Measurements from ENCODE around the gene BCAP29. TPM values are rescaled to one million over a fixed set of nuclear protein-coding genes. Genes with fewer than 3 reads are reported as not detected.

BCAP29 gene
- total RNA-seq, 1 experiment from 2014 or later: 43.2 TPM

GRCh38 chr7:107641676-107642075 is 61.6 kb downstream of the BCAP29 start:
- CTCF ChIA-PET: no interaction called here
- no peaks in the 10 kb centered on the region for H3K27me3 ChIP-seq (ENCODE audit: insufficient read depth, low read length)
- no peaks in the 10 kb centered on the region for H3K9me3 ChIP-seq (ENCODE audit: control insufficient read depth in 1 of 2, insufficient read depth in 1 of 2, low read depth in 1 of 2, low read length in 2 of 2)
- POLR2A ChIA-PET: no interaction called here
- RAD21 ChIA-PET (ENCODE audit: low non-redundant PET in 1 of 2, low total read pairs in 2 of 2, uncharacterized antibody in 2 of 2, unreplicated experiment in 2 of 2): no interaction called here
- H3K27ac ChIP-seq (ENCODE audit: low read depth, low read length): no peak overlapping the region
- H3K4me3 ChIP-seq (replicated peaks in 1 of 2; ENCODE audit: low read depth in 1 of 2, low read length in 2 of 2): no peak overlapping the region
- H3K4me1 ChIP-seq (ENCODE audit: control insufficient read depth in 1 of 2, insufficient read depth in 2 of 2, low read length in 2 of 2): no peaks in the 10 kb centered on the region
- no peaks in the 10 kb centered on the region for H4K20me1 ChIP-seq (ENCODE audit: insufficient read depth)
- H3K4me2 ChIP-seq (ENCODE audit: low read length): no peak overlapping the region
- no peak for TF ChIP-seq REST (IDR thresholded peaks at IDR 0.05; ENCODE audit: low read depth)
- ATAC-seq (no peak), DNase-seq (ENCODE audit: low read depth, low spot score) (no peak)
- H2AFZ ChIP-seq (ENCODE audit: low read depth, low read length, poor library complexity, severe bottlenecking): no peak overlapping the region
- no peaks in the 10 kb centered on the region for H3K9me2 ChIP-seq (ENCODE audit: insufficient read depth)
- no TSS peak for BruUV-seq (replicated peaks)
- H3K36me3 ChIP-seq (ENCODE audit: control insufficient read depth in 1 of 2, insufficient read depth in 2 of 2, low read length in 2 of 2): no peaks in the 10 kb centered on the region
- intact Hi-C loops (cut with micrococcal nuclease): no loop called here
- no peaks in the 10 kb centered on the region for H3K79me2 ChIP-seq (ENCODE audit: insufficient read depth, low read length)
- no peak overlapping the region for H3K9ac ChIP-seq (ENCODE audit: low read length)

- no peak for ATAC-seq
Measured at GRCh38 chr7:107642501-107642900, 62.5 kb downstream of the BCAP29 start.

More at GRCh38 chr7:107642501-107642900, 62.5 kb downstream of the BCAP29 start:
- TF ChIP-seq POLR2A (IDR thresholded peaks at IDR 0.05; ENCODE audit: borderline replicate concordance, extremely low read depth, insufficient read depth, insufficient read length): no peak
- Histone ChIP-seq H3K27me3 (ENCODE audit: insufficient read depth, low read length) (no peaks in the 10 kb centered on the region), H4K20me1 (ENCODE audit: insufficient read depth) (no peaks in the 10 kb centered on the region), H3K79me2 (ENCODE audit: insufficient read depth, low read length) (no peaks in the 10 kb centered on the region), H2AFZ (ENCODE audit: low read depth, low read length, poor library complexity, severe bottlenecking) (no peak overlapping the region), H3K4me2 (ENCODE audit: low read length) (no peak overlapping the region), H3K4me3 (replicated peaks in 1 of 2; ENCODE audit: low read depth in 1 of 2, low read length in 2 of 2) (no peak overlapping the region), H3K36me3 (ENCODE audit: control insufficient read depth in 1 of 2, insufficient read depth in 2 of 2, low read length in 2 of 2) (no peaks in the 10 kb centered on the region), H3K9ac (ENCODE audit: low read length) (no peak overlapping the region), H3K9me2 (ENCODE audit: insufficient read depth) (no peaks in the 10 kb centered on the region), H3K27ac (ENCODE audit: low read depth, low read length) (no peak overlapping the region), H3K4me1 (ENCODE audit: control insufficient read depth in 1 of 2, insufficient read depth in 2 of 2, low read length in 2 of 2) (no peaks in the 10 kb centered on the region), H3K9me3 (ENCODE audit: control insufficient read depth in 1 of 2, insufficient read depth in 1 of 2, low read depth in 1 of 2, low read length in 2 of 2) (no peaks in the 10 kb centered on the region)
- ChIA-PET CTCF (no interaction called here), POLR2A (no interaction called here), RAD21 (ENCODE audit: low non-redundant PET in 1 of 2, low total read pairs in 2 of 2, uncharacterized antibody in 2 of 2, unreplicated experiment in 2 of 2) (no interaction called here)
- no peak for DNase-seq (ENCODE audit: low read depth, low spot score)
- intact Hi-C loops (cut with micrococcal nuclease): no loop called here
- no TSS peak for BruUV-seq (replicated peaks)
